GM12878 (cell line): ENCODE data around the gene FCGR3A. TPM values are rescaled to one million over a fixed set of nuclear protein-coding genes. Genes with fewer than 3 reads are reported as not detected.

Experiments used
- ATAC-seq: fragments of 200-7000 bp; cut with Tn5 transposase; 3 replicates; pipeline ENCODE4 v1.9.1; 2020; ENCODE audit warnings: mild to moderate bottlenecking, moderate library complexity
- BruUV-seq: library from RNA; stranded (reverse); fragments of 400-500 nt; replicated peaks from 2 replicates; lab custom pipeline; 2021; lab: Mats Ljungman, UMichigan
- CTCF ChIA-PET: fragments of 300-600 bp; sonication (Branson Sonifier 250); formaldehyde crosslinking; extraction: SDS; loops from one replicate; lab custom pipeline; 2021; ENCODE audit warnings: inconsistent platforms; lab: Yijun Ruan, JAX
- POLR2A ChIA-PET: fragments of 350-600 bp; formaldehyde crosslinking; extraction: SDS; loops from one replicate; lab custom pipeline; 2021; ENCODE audit warnings: inconsistent platforms; lab: Charles Lee
- RAD21 ChIA-PET: fragments of 300-600 bp; sonication (Branson Sonifier 250); formaldehyde crosslinking; loops from one replicate; lab custom pipeline; 2023; ENCODE audit warnings: antibody characterized with exemption; ENCODE audit not compliant: unreplicated experiment; lab: Charles Lee
- SMC1A ChIA-PET: fragments of 300-600 bp; sonication (Branson Sonifier 250); formaldehyde crosslinking; loops from one replicate; lab custom pipeline; 2023; ENCODE audit not compliant: unreplicated experiment, uncharacterized antibody; lab: Charles Lee
- DNase-seq: peaks from one replicate; pipeline ENCODE4 v3.0.0-alpha.2; 2011; ENCODE audit warnings: low read depth, low spot score
- FAIRE-seq: peaks from 3 replicates; lab custom pipeline; 2011; peaks lifted over from hg19 to GRCh38; lab: Jason Lieb, UNC
- H2AFZ ChIP-seq: 2 replicates; pipeline ENCODE4 v1.6.0; 2011; ENCODE audit warnings: low read depth, low read length, control low read depth; ENCODE audit not compliant: control insufficient read depth
- H3K27ac ChIP-seq: 2 replicates; pipeline ENCODE4 v1.5.1; 2011; ENCODE audit warnings: control low read depth; ENCODE audit not compliant: control insufficient read depth, insufficient read depth
- H3K27me3 ChIP-seq, 2 experiments: replicated peaks in 1 of 2; 2 replicates each; pipeline versions ENCODE4 v1.6.0 to v1.6.1; 2011; ENCODE audit warnings: low read length in 1 of 2; ENCODE audit not compliant: control insufficient read depth in 2 of 2, insufficient read depth in 2 of 2
- H3K36me3 ChIP-seq, 2 experiments: 2 replicates each; pipeline ENCODE4 v1.5.1; 2011; ENCODE audit warnings: low read length in 1 of 2; ENCODE audit not compliant: control insufficient read depth in 2 of 2, insufficient read depth in 2 of 2
- H3K4me1 ChIP-seq: 2 replicates; pipeline ENCODE4 v1.6.1; 2011; ENCODE audit warnings: mild to moderate bottlenecking, low read length, moderate library complexity, mixed read lengths; ENCODE audit not compliant: control insufficient read depth, insufficient read depth
- H3K4me2 ChIP-seq: 2 replicates; pipeline ENCODE4 v1.6.0; 2011; ENCODE audit warnings: control low read depth; ENCODE audit not compliant: control insufficient read depth, insufficient read depth
- H3K4me3 ChIP-seq: fragments of 200-600 bp; sonication (generic); 2 replicates; pipeline ENCODE4 v1.5.1; 2016
- H3K79me2 ChIP-seq: 2 replicates; pipeline ENCODE4 v1.6.0; 2011; ENCODE audit warnings: low read length; ENCODE audit not compliant: control insufficient read depth, insufficient read depth
- H3K9ac ChIP-seq: 2 replicates; pipeline ENCODE4 v1.8.0; 2011; ENCODE audit warnings: low read length, control low read depth, mixed read lengths; ENCODE audit not compliant: control insufficient read depth, insufficient read depth
- H3K9me3 ChIP-seq: replicated peaks from 3 replicates; pipeline ENCODE4 v1.5.1; 2011; ENCODE audit warnings: mild to moderate bottlenecking, low read length; ENCODE audit not compliant: control insufficient read depth, insufficient read depth
- H4K20me1 ChIP-seq: 2 replicates; pipeline ENCODE4 v1.6.0; 2011; ENCODE audit not compliant: control insufficient read depth, insufficient read depth
- BCLAF1 ChIP-seq: fragments of 450-650 bp; IDR thresholded peaks from 2 replicates; pipeline ENCODE4 v1.6.1; 2017; ENCODE audit warnings: antibody characterized with exemption, mild to moderate bottlenecking, moderate library complexity
- CUX1 ChIP-seq: IDR thresholded peaks from 2 replicates; pipeline ENCODE4 v1.6.1; 2012; ENCODE audit warnings: improper control_type of control experiment, low read depth, low read length; ENCODE audit not compliant: insufficient replicate concordance
- LARP7 ChIP-seq: fragments of 450-650 bp; IDR thresholded peaks from 2 replicates; pipeline ENCODE4 v1.6.1; 2017; ENCODE audit warnings: mild to moderate bottlenecking
- POU2F2 ChIP-seq: IDR thresholded peaks from 3 replicates; pipeline ENCODE4 v1.6.1; 2011; ENCODE audit warnings: low read depth, mild to moderate bottlenecking, low read length, borderline replicate concordance
- SKIL ChIP-seq: fragments of 450-650 bp; IDR thresholded peaks from 2 replicates; pipeline ENCODE4 v1.6.1; 2017; ENCODE audit warnings: mild to moderate bottlenecking, low read depth, inconsistent platforms; ENCODE audit not compliant: poor library complexity, severe bottlenecking
- SMC3 ChIP-seq: IDR thresholded peaks from 2 replicates; pipeline ENCODE4 v1.6.1; 2011; ENCODE audit warnings: low read length, improper control_type of control experiment, borderline replicate concordance
- ZBED1 ChIP-seq: IDR thresholded peaks from 2 replicates; pipeline ENCODE4 v1.6.1; 2016; ENCODE audit warnings: borderline replicate concordance
- WGBS: methylation state at CpG from one replicate; pipeline ENCODE4 v1.1.6; 2016; ENCODE audit warnings: low lambda C conversion rate; ENCODE audit not compliant: insufficient replicate concordance, insufficient coverage; ENCODE audit errors: missing lambda C conversion rate; 5-methylcytosine and 5-hydroxymethylcytosine counted together
- in situ Hi-C: fragments of 300-500 bp; cut with MboI; formaldehyde crosslinking; loops from 9 replicates; pipeline ENCODE4 v1.14.3; 2018; ENCODE audit warnings: mixed read lengths
- intact Hi-C: fragments of 100-400 bp; cut with micrococcal nuclease; formaldehyde crosslinking; loops from one replicate; pipeline ENCODE4 v1.14.2; 2022; ENCODE audit not compliant: unreplicated experiment
- polyA plus RNA-seq, 11 experiments: library from polyadenylated mRNA; depleted of rRNA in 4 of 11; unstranded in 6 of 11; stranded (reverse) in 5 of 11; fragments of >200 nt; fragmentation: Nextera tagmentation in 4 of 11; fragmentation: Illumina TruSeq in 1 of 11; extraction: Ambion mirVana in 4 of 11; extraction: Trizol in 1 of 11; gene quantifications; 1 replicate in 1 of 11; 2 replicates in 10 of 11; pipeline versions ENCODE4 v1.2.1 to v1.2.3, GENCODE V29; 2011 to 2016; ENCODE audit warnings: inconsistent platforms in 2 of 11, missing spikeins in 2 of 11, low read depth in 1 of 11
- total RNA-seq, 4 experiments: library from RNA; depleted of rRNA in 3 of 4; stranded (reverse); fragments of >200 nt in 3 of 4; fragmentation: Illumina TruSeq in 1 of 4; extraction: Trizol in 1 of 4; gene quantifications; 2 replicates each; pipeline versions ENCODE4 v1.2.1 to v1.2.3, GENCODE V29; 2013 to 2021

FCGR3A gene
- total and polyA plus RNA-seq, 10 of the 15 experiments (the other 5 are each of a cell fraction or from before 2014, with no cell fraction given), result 0.09 to 0.10 TPM; not detected in 8

DNA sequence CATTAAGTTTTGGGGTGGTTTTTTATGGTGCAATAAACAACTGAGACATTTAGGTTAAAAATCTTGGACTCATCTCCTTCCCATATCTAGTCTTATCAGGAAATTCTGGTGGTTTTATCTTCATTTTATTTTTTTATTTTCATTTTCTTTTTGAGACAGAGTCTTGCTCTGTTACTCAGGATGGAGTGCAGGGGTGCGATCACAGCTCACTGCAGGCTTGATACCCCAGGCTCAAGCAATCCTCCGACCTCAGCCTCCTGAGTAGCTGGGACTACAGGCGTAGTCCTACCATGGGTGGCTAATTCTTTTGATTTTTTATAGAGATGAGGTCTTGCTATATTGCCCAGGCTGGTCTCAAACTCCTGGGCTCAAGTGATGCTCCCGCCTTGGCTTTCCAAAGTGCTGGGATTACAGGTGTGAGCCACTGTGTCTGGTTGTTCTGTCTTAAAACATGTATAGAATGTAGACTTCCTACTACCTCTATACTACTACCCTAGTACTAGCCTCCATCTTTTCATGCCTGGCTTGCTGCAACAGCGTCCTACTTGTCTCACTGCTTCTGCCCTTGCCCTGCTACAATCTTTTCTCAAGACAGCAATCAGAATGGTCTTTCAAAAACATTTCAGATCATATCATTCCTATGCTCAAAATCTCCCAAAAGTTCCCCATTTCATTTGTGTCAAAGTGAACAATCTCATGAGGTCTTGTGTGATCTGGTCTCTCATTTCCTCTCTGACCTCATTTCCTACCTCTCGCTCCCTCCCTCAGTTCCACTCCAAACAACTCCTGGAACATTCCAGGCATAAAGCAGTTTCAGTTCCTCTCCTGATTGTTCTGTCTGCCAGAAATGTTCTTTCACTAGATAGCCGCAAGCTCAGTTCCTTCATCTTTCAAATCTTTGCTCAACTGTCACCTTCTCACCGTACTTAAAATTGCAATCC is 50.2 kb downstream of the FCGR3A start (continued):
- no peak for TF ChIP-seq BCLAF1
- TF ChIP-seq ZBED1, result no peak
- TF ChIP-seq SKIL, result no peak
- no peak for TF ChIP-seq SMC3

DNA sequence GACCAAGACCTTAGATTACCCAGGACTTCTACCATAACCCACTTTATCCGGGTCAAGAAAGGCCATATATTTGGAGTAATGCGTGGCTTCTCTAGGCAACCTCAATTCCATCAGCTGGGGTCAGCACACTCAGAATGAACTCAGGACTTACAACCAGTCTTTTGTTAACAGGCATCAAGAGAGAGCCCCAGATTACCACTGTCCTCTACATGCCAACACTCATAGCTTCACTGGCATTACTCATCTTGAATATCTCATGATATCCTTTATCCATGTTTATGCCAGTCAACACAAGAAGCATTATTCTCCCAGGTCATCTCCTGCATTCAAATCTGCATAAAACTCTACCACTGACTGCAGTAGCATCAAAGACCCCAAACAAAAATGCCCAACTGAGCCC is 51.0 kb downstream of the FCGR3A start:
- BruUV-seq, result no TSS peak
- POLR2A ChIA-PET, result no interaction called here
- Histone ChIP-seq H3K4me1 (no peaks in the 10 kb centered on the region), H4K20me1 (no peaks in the 10 kb centered on the region), H2AFZ (no peak overlapping the region), H3K4me2 (no peak overlapping the region), H3K27me3 (no peaks in the 10 kb centered on the region), H3K79me2 (no peaks in the 10 kb centered on the region), H3K27ac (no peak overlapping the region), H3K9ac (no peak overlapping the region), H3K9me3 (no peaks in the 10 kb centered on the region), H3K4me3 (no peak overlapping the region), H3K36me3 (no peaks in the 10 kb centered on the region)
- DNase-seq, result no peak
- CTCF ChIA-PET, result no interaction called here
- no peak for ATAC-seq
- in situ Hi-C loops, result no loop called here
- intact Hi-C loops, result no loop called here
- SMC1A ChIA-PET, result no interaction called here
- no peak for FAIRE-seq
- 75% methylated on average over 2 of the region's 2 CpGs for WGBS
- RAD21 ChIA-PET, result no interaction called here
- no peak for TF ChIP-seq CUX1
- TF ChIP-seq LARP7, result no peak
- no peak for TF ChIP-seq POU2F2
- no peak for TF ChIP-seq SMC3
- no peak for TF ChIP-seq ZBED1
